HL-60 (cell line): ENCODE data around the gene LILRB4.

ENCODE experiments used
- TF ChIP-seq, protein P1 (sequence below): IDR thresholded peaks from one replicate; pipeline ENCODE4 v1.5.1; 2011; ENCODE audit warnings: low read length, control low read depth, inconsistent platforms; ENCODE audit not compliant: insufficient read depth
- TF ChIP-seq, protein P2 (sequence below): IDR thresholded peaks from 2 replicates; pipeline ENCODE4 v1.6.1; 2012; ENCODE audit warnings: low read depth; ENCODE audit not compliant: insufficient replicate concordance

DNA sequence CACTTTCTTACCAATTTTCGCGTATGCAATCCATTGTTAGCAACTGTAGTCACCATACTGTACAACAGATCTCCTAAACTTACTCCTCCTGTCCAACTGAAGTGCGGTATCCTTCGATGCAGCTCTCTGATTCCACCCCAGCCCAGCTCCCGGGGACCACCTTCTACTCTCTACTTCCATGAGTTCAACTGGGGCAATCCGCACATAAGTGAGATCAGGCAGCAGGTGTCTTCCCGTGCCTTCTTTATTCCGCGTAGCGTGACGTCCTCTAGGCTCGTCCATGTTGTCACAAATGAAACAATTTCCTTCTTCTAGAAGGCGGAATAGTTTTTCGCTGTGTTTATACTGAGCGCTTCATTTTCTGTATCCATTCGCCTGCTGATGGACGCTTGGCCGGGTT, 24.1 kb upstream of the LILRB4 start:
- TF ChIP-seq, protein P1, sequence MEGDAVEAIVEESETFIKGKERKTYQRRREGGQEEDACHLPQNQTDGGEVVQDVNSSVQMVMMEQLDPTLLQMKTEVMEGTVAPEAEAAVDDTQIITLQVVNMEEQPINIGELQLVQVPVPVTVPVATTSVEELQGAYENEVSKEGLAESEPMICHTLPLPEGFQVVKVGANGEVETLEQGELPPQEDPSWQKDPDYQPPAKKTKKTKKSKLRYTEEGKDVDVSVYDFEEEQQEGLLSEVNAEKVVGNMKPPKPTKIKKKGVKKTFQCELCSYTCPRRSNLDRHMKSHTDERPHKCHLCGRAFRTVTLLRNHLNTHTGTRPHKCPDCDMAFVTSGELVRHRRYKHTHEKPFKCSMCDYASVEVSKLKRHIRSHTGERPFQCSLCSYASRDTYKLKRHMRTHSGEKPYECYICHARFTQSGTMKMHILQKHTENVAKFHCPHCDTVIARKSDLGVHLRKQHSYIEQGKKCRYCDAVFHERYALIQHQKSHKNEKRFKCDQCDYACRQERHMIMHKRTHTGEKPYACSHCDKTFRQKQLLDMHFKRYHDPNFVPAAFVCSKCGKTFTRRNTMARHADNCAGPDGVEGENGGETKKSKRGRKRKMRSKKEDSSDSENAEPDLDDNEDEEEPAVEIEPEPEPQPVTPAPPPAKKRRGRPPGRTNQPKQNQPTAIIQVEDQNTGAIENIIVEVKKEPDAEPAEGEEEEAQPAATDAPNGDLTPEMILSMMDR = no peak
- TF ChIP-seq, protein P2, sequence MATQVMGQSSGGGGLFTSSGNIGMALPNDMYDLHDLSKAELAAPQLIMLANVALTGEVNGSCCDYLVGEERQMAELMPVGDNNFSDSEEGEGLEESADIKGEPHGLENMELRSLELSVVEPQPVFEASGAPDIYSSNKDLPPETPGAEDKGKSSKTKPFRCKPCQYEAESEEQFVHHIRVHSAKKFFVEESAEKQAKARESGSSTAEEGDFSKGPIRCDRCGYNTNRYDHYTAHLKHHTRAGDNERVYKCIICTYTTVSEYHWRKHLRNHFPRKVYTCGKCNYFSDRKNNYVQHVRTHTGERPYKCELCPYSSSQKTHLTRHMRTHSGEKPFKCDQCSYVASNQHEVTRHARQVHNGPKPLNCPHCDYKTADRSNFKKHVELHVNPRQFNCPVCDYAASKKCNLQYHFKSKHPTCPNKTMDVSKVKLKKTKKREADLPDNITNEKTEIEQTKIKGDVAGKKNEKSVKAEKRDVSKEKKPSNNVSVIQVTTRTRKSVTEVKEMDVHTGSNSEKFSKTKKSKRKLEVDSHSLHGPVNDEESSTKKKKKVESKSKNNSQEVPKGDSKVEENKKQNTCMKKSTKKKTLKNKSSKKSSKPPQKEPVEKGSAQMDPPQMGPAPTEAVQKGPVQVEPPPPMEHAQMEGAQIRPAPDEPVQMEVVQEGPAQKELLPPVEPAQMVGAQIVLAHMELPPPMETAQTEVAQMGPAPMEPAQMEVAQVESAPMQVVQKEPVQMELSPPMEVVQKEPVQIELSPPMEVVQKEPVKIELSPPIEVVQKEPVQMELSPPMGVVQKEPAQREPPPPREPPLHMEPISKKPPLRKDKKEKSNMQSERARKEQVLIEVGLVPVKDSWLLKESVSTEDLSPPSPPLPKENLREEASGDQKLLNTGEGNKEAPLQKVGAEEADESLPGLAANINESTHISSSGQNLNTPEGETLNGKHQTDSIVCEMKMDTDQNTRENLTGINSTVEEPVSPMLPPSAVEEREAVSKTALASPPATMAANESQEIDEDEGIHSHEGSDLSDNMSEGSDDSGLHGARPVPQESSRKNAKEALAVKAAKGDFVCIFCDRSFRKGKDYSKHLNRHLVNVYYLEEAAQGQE = no peak
